ENCODE measurements around the gene TRAM2.

GRCh38 chr6:52547647-52548352, 29.1 kb downstream of the TRAM2 start:
- no peak for TF ChIP-seq CTCF (IDR thresholded peaks at IDR 0.05; ENCODE audit: low read depth, low read length, poor library complexity, severe bottlenecking)
- no peak for TF ChIP-seq EZH2phosphoT487 (IDR thresholded peaks at IDR 0.05; ENCODE audit: borderline replicate concordance, low read length)
